SU-DHL-6 (cell line): ENCODE results near the gene LBX2.

Experiments used
- CTCF ChIP-seq: fragments of 200-600 bp; sonication (generic); IDR thresholded peaks from one replicate; pipeline ENCODE4 v1.5.1; 2017; ENCODE audit warnings: antibody characterized with exemption, mild to moderate bottlenecking, low read length, moderate library complexity; ENCODE audit not compliant: insufficient read depth, poor library complexity, severe bottlenecking
- EZH2phosphoT487 ChIP-seq: fragments of 200-600 bp; sonication (generic), shearing (Covaris generic); conservative IDR thresholded peaks from 2 replicates; pipeline ENCODE4 v1.6.1; 2018; ENCODE audit warnings: mild to moderate bottlenecking, antibody characterized with exemption, low read length, moderate library complexity, mixed read lengths

GRCh38 chr2:74503506-74504475, 4.4 kb upstream of the LBX2 start:
- TF ChIP-seq EZH2phosphoT487 (no peak), CTCF (no peak)
